ENCODE data around the gene TSSC4. TPM values are rescaled to one million over a fixed set of nuclear protein-coding genes. Genes with fewer than 3 reads are reported as not detected.
A peak's percentile ranks its signal among the peaks of the same experiment; 100 is the strongest.

TSSC4 gene
- total RNA-seq, 1 donor from 2014 or later = 37.6 TPM

GRCh38 chr11:2391181-2391975 lies 9.2 kb upstream of the TSSC4 start:
- H3K4me3 ChIP-seq = no peak overlapping the region
- intact Hi-C loops (cut with DNase I) = no loop called here
- peaks cover 65% of the 10 kb centered on the region for H3K4me1 ChIP-seq
- no peaks in the 10 kb centered on the region for H3K9me3 ChIP-seq
- peaks cover 0 to 39% of the 10 kb centered on the region in 2 donors for H3K36me3 ChIP-seq
- TF ChIP-seq CTCF (IDR thresholded peaks at IDR 0.05) (no peak), POLR2A (IDR thresholded peaks at IDR 0.05) (no peak), POLR2AphosphoS5 (IDR thresholded peaks at IDR 0.05; ENCODE audit: insufficient read depth in 1 of 2, low read depth in 1 of 2) (no peak)
- no peak for DNase-seq (ENCODE audit: extremely low spot score in 2 of 2)
- peak overlapping the region; percentile 81 for H3K27ac ChIP-seq
- no peaks in the 10 kb centered on the region for H3K27me3 ChIP-seq

GRCh38 chr11:2392241-2392959 lies 8.2 kb upstream of the TSSC4 start:
- no peaks in the 10 kb centered on the region for H3K27me3 ChIP-seq
- peak overlapping the region; percentile 81 for H3K27ac ChIP-seq
- no peaks in the 10 kb centered on the region for H3K9me3 ChIP-seq
- DNase-seq (ENCODE audit: extremely low spot score in 2 of 2) = no peak
- peaks cover 0 to 49% of the 10 kb centered on the region in 2 donors for H3K36me3 ChIP-seq
- H3K4me3 ChIP-seq = no peak overlapping the region
- intact Hi-C loops (cut with DNase I) = no loop called here
- TF ChIP-seq POLR2AphosphoS5 (IDR thresholded peaks at IDR 0.05; ENCODE audit: insufficient read depth in 1 of 2, low read depth in 1 of 2) (no peak), CTCF (IDR thresholded peaks at IDR 0.05) (no peak), POLR2A (IDR thresholded peaks at IDR 0.05) (no peak)
- H3K4me1 ChIP-seq = peaks cover 54% of the 10 kb centered on the region

GRCh38 chr11:2393111-2393868 lies 7.3 kb upstream of the TSSC4 start:
- intact Hi-C loops (cut with DNase I) = no loop called here
- TF ChIP-seq POLR2A (IDR thresholded peaks at IDR 0.05) (no peak), POLR2AphosphoS5 (IDR thresholded peaks at IDR 0.05; ENCODE audit: insufficient read depth in 1 of 2, low read depth in 1 of 2) (no peak), CTCF (IDR thresholded peaks at IDR 0.05) (no peak)
- no peak for DNase-seq (ENCODE audit: extremely low spot score in 2 of 2)
- no peak overlapping the region for H3K4me3 ChIP-seq
- H3K27ac ChIP-seq = peak overlapping the region; percentile 81
- H3K36me3 ChIP-seq = peaks cover 0 to 53% of the 10 kb centered on the region in 2 donors
- peaks cover 49% of the 10 kb centered on the region for H3K4me1 ChIP-seq
- no peaks in the 10 kb centered on the region for H3K27me3 ChIP-seq
- no peaks in the 10 kb centered on the region for H3K9me3 ChIP-seq

- H3K36me3 ChIP-seq = peaks cover 0 to 53% of the 10 kb centered on the region in 2 donors
- peaks cover 49% of the 10 kb centered on the region for H3K4me1 ChIP-seq
- no peak overlapping the region for H3K4me3 ChIP-seq
- TF ChIP-seq CTCF (IDR thresholded peaks at IDR 0.05) (no peak), POLR2A (IDR thresholded peaks at IDR 0.05) (no peak), POLR2AphosphoS5 (IDR thresholded peaks at IDR 0.05; ENCODE audit: insufficient read depth in 1 of 2, low read depth in 1 of 2) (no peak)
- H3K27me3 ChIP-seq = no peaks in the 10 kb centered on the region
- intact Hi-C loops (cut with DNase I) = no loop called here
- no peak overlapping the region for H3K27ac ChIP-seq
- H3K9me3 ChIP-seq = no peaks in the 10 kb centered on the region
- no peak for DNase-seq (ENCODE audit: extremely low spot score in 2 of 2)
Observed at GRCh38 chr11:2393941-2394817, 6.4 kb upstream of the TSSC4 start.
